PC-9 (cell line): Measurements from ENCODE around the gene PTPMT1.

Experiments
- EZH2 ChIP-seq: fragments of 200-600 bp; sonication (generic); IDR thresholded peaks from 2 replicates; pipeline ENCODE4 v1.8.0; 2017; ENCODE audit warnings: antibody characterized with exemption, low read depth
- TF ChIP-seq, protein P1 (sequence below): fragments of 200-600 bp; sonication (generic); conservative IDR thresholded peaks from 2 replicates; pipeline ENCODE4 v1.6.1; 2017; ENCODE audit warnings: mixed run types, antibody characterized with exemption, mild to moderate bottlenecking, moderate library complexity

DNA sequence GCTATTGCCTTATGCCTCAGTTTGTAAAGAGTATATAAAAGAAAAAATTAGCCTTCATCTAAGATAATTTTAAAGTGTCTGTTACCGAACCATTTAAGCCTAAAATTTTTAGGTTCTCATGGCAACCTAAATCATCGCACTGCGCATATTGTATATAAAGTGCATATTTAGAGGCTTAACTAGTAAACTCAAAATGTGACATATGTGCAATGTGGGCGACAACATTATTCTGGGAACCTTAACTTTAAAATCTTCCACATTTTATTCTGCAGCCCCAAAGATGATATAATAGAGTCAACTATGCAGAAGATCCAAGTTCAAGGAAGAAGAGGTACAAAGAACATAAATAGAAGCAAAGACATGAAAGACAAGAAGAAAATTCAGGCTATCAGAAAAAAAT, 35.4 kb upstream of the PTPMT1 start:
- no peak for TF ChIP-seq EZH2
- TF ChIP-seq, protein P1, sequence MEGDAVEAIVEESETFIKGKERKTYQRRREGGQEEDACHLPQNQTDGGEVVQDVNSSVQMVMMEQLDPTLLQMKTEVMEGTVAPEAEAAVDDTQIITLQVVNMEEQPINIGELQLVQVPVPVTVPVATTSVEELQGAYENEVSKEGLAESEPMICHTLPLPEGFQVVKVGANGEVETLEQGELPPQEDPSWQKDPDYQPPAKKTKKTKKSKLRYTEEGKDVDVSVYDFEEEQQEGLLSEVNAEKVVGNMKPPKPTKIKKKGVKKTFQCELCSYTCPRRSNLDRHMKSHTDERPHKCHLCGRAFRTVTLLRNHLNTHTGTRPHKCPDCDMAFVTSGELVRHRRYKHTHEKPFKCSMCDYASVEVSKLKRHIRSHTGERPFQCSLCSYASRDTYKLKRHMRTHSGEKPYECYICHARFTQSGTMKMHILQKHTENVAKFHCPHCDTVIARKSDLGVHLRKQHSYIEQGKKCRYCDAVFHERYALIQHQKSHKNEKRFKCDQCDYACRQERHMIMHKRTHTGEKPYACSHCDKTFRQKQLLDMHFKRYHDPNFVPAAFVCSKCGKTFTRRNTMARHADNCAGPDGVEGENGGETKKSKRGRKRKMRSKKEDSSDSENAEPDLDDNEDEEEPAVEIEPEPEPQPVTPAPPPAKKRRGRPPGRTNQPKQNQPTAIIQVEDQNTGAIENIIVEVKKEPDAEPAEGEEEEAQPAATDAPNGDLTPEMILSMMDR = no peak
